ENCODE data around the gene ANO2.

The ANO2 gene

DNA sequence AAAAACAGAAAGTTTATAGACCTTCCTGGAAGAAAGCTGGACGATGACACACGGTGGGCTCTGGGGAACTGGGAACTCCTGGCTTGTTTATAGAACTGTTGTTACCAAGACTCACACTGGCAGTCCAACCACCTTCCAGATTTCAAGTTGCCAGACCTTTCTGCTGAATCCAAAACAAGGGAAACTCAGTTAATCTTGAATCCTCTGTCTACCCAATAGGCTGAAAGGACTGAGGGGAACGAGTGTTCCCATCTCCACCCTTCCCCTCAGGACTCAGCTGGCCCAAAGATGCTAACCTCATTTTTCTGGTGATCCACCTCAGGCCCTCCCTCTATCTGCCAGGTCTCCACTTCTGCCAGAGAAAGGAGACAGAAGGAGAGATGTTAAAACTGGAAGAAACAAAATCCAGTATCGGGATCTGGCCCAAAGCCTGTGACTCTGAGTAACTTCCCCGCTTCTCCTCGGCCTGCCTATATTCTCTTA lies 231.4 kb downstream of the ANO2 start:
- no peaks in the 10 kb centered on the region for H3K36me3 ChIP-seq (ENCODE audit: control insufficient read depth, low read length)
- H3K9me3 ChIP-seq (ENCODE audit: control insufficient read depth, insufficient read depth, low read length), result no peaks in the 10 kb centered on the region
- H3F3A ChIP-seq (ENCODE audit: control insufficient read depth, insufficient read depth), result no peaks in the 10 kb centered on the region
- no peak overlapping the region for H3K4me2 ChIP-seq (ENCODE audit: low read length)
- H3K9me2 ChIP-seq (replicated peaks; ENCODE audit: control insufficient read depth, low read length), result no peaks in the 10 kb centered on the region
- no peaks in the 10 kb centered on the region for H3K79me2 ChIP-seq (ENCODE audit: control insufficient read depth, low read length)
- H3K4me3 ChIP-seq (ENCODE audit: low read length), result no peak overlapping the region
- no peaks in the 10 kb centered on the region for H3K4me1 ChIP-seq (ENCODE audit: control insufficient read depth, low read length)
- H4K20me1 ChIP-seq (ENCODE audit: control insufficient read depth, insufficient read depth, low read depth, low read length), result no peaks in the 10 kb centered on the region
- H3K27me3 ChIP-seq (ENCODE audit: control insufficient read depth, low read length), result peaks cover 4% of the 10 kb centered on the region; the same call in 1 of the 2 replicates
- no peak for TF ChIP-seq EZH2phosphoT487 (IDR thresholded peaks at IDR 0.05; ENCODE audit: borderline replicate concordance, low read length)
- TF ChIP-seq, protein P1, sequence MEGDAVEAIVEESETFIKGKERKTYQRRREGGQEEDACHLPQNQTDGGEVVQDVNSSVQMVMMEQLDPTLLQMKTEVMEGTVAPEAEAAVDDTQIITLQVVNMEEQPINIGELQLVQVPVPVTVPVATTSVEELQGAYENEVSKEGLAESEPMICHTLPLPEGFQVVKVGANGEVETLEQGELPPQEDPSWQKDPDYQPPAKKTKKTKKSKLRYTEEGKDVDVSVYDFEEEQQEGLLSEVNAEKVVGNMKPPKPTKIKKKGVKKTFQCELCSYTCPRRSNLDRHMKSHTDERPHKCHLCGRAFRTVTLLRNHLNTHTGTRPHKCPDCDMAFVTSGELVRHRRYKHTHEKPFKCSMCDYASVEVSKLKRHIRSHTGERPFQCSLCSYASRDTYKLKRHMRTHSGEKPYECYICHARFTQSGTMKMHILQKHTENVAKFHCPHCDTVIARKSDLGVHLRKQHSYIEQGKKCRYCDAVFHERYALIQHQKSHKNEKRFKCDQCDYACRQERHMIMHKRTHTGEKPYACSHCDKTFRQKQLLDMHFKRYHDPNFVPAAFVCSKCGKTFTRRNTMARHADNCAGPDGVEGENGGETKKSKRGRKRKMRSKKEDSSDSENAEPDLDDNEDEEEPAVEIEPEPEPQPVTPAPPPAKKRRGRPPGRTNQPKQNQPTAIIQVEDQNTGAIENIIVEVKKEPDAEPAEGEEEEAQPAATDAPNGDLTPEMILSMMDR (IDR thresholded peaks at IDR 0.05; ENCODE audit: low read depth, low read length, poor library complexity, severe bottlenecking), result no peak
- no peak overlapping the region for H3K27ac ChIP-seq (ENCODE audit: low read depth, low read length)

DNA sequence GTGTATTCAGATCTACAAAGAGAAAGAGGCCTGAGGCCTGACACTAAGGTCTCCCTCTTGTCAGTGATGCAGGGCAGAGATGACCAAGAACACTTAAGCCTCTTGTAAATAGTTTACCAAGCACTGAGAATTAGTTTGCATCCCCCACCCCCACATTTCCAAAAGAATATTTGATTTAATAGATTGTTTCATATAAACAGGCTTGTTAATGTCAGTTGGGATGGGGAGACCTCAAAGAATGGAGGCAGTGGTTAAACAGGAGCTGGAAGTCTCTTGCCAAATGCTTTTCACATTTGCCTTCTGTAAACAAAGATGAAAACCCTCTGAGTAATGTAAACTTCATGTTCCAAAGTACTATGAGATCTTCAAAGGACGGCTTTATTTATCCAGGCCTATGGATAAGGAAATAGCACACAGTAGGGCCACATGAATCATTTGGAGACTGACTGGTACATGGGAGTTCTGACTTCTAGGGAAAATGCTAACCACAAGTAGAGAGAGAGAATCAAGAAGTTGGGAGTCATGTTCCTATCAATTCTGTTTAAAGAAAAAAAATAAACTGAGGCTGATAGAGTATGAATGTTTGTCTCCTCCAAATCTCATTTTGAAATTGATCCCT lies 234.7 kb downstream of the ANO2 start:
- Histone ChIP-seq H3F3A (ENCODE audit: control insufficient read depth, insufficient read depth) (no peaks in the 10 kb centered on the region), H3K36me3 (ENCODE audit: control insufficient read depth, low read length) (no peaks in the 10 kb centered on the region), H3K79me2 (ENCODE audit: control insufficient read depth, low read length) (no peaks in the 10 kb centered on the region), H3K4me2 (ENCODE audit: low read length) (no peak overlapping the region), H3K4me1 (ENCODE audit: control insufficient read depth, low read length) (no peaks in the 10 kb centered on the region), H3K9me3 (ENCODE audit: control insufficient read depth, insufficient read depth, low read length) (no peaks in the 10 kb centered on the region), H3K4me3 (ENCODE audit: low read length) (no peak overlapping the region), H3K9me2 (replicated peaks; ENCODE audit: control insufficient read depth, low read length) (no peaks in the 10 kb centered on the region), H4K20me1 (ENCODE audit: control insufficient read depth, insufficient read depth, low read depth, low read length) (no peaks in the 10 kb centered on the region), H3K27ac (ENCODE audit: low read depth, low read length) (no peak overlapping the region), H3K27me3 (ENCODE audit: control insufficient read depth, low read length) (peaks cover 12% of the 10 kb centered on the region; the same call in 1 of the 2 replicates)
- TF ChIP-seq, protein P1 (IDR thresholded peaks at IDR 0.05; ENCODE audit: low read depth, low read length, poor library complexity, severe bottlenecking), result no peak
- TF ChIP-seq EZH2phosphoT487 (IDR thresholded peaks at IDR 0.05; ENCODE audit: borderline replicate concordance, low read length), result no peak

DNA sequence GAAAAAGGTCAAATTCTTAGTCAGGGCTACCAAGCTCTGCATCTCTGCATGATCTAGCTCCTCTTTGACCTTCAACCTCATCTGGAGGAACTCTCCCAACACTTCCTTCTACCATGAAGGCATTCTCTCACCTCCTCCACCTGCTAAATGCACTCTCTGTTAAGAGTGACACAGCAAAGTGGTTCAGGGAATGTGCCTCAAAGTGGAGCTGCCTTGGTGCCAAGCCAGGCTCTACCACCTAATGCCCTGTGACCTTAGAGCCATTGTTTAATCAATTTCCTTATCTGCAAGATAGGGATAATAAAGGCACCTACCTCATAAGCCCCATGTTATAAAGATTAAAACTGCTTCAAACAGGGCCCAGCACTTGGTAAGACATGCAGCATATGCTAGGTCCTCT lies 236.7 kb downstream of the ANO2 start:
- no peaks in the 10 kb centered on the region for H3F3A ChIP-seq (ENCODE audit: control insufficient read depth, insufficient read depth)
- no peak overlapping the region for H3K4me2 ChIP-seq (ENCODE audit: low read length)
- H3K9me2 ChIP-seq (replicated peaks; ENCODE audit: control insufficient read depth, low read length), result no peaks in the 10 kb centered on the region
- H3K4me3 ChIP-seq (ENCODE audit: low read length), result no peak overlapping the region
- no peaks in the 10 kb centered on the region for H3K79me2 ChIP-seq (ENCODE audit: control insufficient read depth, low read length)
- no peaks in the 10 kb centered on the region for H3K4me1 ChIP-seq (ENCODE audit: control insufficient read depth, low read length)
- H4K20me1 ChIP-seq (ENCODE audit: control insufficient read depth, insufficient read depth, low read depth, low read length), result no peaks in the 10 kb centered on the region
- peaks cover 12% of the 10 kb centered on the region; the same call in 1 of the 2 replicates for H3K27me3 ChIP-seq (ENCODE audit: control insufficient read depth, low read length)
- no peaks in the 10 kb centered on the region for H3K36me3 ChIP-seq (ENCODE audit: control insufficient read depth, low read length)
- H3K27ac ChIP-seq (ENCODE audit: low read depth, low read length), result no peak overlapping the region
- H3K9me3 ChIP-seq (ENCODE audit: control insufficient read depth, insufficient read depth, low read length), result no peaks in the 10 kb centered on the region
- TF ChIP-seq, protein P1 (IDR thresholded peaks at IDR 0.05; ENCODE audit: low read depth, low read length, poor library complexity, severe bottlenecking), result no peak
- no peak for TF ChIP-seq EZH2phosphoT487 (IDR thresholded peaks at IDR 0.05; ENCODE audit: borderline replicate concordance, low read length)

All from DOHH2 (cell line).